HG02759 (cell line): ENCODE results near the gene GPBP1.
"Not testable (repeated sequence)": the region's sequence is repeated elsewhere in the genome, so short reads cannot be mapped to it uniquely, and the experiment has no call there.

ENCODE experiments used
- ATAC-seq: cut with Tn5 transposase; IDR thresholded peaks from one replicate; pipeline ENCODE4 v1.9.1; 2021; ENCODE audit warnings: mild to moderate bottlenecking, moderate library complexity; ENCODE audit not compliant: unreplicated experiment

The GPBP1 gene

DNA sequence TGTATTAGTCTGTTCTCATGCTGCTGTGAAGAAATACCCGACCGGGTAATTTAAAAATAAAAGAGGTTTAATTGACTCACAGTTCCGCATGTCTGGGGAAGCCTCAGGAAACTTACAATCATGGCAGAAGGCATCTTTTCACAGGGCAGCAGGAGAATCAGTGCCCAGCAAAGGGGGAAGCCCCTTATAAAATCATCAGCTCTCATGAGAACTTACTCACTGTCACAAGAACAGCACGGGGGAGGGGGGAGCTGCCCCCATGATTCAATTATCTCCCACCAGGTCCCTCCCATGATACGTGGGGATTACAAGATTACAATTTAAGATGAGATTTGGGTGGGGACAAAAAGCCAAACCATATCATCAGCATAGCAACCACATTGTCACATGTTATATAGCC is 102.5 kb downstream of the GPBP1 start:
- no peak for ATAC-seq

DNA sequence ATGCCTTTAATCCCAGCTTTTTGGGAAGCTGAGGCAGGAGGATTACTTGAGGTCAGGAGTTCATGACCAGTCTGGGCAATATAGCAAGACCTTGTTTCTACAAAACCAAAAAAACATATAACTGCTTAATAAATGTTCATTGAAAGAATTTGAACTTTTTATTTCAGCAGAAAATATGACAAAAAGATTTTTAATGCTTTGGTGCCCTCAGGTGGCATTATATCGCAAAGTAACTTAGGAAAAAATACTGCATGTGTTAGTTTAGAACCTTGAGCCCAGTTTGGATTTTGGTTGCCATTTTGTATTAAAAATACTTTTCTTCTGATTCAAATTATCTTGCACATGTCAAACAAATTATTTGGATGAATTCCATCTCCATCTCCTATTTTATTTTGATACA is 103.2 kb downstream of the GPBP1 start:
- no peak for ATAC-seq

- ATAC-seq, result no peak
Observed at GRCh38 chr5:57280853-57281252, 107.0 kb downstream of the GPBP1 start.

GRCh38 chr5:57285084-57285483 is 111.2 kb downstream of the GPBP1 start:
- not testable (repeated sequence) for ATAC-seq

- ATAC-seq, result no peak
Observed at GRCh38 chr5:57291894-57292293, 118.0 kb downstream of the GPBP1 start.

DNA sequence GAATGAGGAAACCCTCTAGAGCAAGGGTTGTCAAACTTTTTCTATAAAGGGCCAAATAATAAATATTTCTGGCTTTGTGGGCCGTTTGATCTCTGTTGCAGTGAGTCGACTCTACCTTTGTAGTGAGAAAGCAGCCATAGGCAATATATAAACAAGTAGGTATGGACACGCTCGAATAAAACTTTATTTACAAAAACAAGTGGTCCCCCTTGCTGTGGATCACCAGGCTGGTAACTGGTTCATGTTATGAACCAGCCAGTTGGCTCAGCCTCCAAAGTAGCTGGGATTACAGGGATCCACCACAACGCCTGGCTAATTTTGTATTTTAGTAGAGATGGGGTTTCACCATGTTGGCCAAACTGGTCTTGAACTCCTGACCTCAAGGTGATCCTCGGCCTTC is 118.5 kb downstream of the GPBP1 start:
- ATAC-seq, result no peak

GRCh38 chr5:57298295-57298984 is 124.6 kb downstream of the GPBP1 start:
- ATAC-seq, result peak; percentile 68

DNA sequence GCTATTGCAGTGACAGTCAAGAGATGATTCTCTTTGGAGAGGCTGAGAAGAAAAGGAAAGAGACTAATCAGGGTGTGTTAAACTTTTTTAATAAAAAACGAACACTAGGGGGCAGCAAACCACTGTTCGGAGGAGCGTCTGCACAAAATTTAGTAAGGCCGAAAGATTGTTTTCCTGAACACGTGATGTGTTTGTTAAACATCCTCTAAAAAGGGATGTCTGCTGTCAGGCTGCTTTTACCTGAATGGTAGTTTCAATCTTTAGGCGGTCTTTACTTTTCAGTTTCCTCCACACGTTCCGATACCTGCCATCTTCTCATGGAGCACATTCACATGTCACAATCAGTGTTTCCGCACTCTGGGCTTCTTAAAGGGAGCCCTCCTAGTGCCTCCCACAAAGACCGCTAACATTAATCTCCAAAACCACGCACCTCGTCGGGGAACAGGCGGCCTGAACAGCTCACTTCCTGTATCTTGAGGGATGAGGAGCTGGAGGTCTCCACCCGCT is 125.2 kb downstream of the GPBP1 start:
- peak; percentile 51 for ATAC-seq

DNA sequence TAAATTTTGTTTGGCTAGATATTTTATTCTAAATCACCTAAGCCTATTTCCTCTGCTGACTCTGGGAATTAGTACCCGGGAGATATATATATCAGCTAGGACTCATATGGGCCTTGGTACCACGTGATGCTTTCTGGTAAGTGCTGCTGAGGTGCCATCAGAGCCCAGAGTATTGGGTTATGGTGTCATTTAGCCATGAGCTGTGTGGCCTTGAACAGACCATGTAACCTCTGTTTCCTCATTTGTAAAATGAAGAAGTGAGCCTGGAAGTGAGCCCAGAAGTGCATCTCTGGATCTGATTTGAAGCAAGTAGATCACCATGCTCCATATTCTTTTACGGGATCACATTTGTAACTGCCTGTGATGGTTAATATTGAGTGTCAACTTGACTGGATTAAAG is 126.1 kb downstream of the GPBP1 start:
- no peak for ATAC-seq

DNA sequence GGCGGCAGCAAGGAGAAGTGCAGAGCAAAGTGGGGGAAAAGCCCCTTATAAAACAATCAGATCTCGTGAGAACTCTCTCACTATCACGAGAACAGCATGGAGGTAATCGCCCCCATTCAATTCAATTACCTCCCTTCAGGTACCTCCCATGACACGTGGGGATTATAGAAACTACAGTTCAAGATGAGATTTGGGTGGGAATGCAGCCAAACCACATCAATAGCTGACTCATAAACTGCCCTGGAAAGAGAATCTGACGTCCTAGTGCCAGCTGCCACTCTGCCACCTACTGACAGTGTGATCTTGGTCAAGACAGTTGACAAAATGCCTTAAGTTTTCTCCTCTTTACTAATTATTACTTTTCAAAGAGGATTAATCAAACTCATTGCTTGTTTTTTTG is 128.3 kb downstream of the GPBP1 start:
- ATAC-seq, result peak; percentile 48

- ATAC-seq, result no peak
Observed at GRCh38 chr5:57302643-57303042, 128.8 kb downstream of the GPBP1 start.

DNA sequence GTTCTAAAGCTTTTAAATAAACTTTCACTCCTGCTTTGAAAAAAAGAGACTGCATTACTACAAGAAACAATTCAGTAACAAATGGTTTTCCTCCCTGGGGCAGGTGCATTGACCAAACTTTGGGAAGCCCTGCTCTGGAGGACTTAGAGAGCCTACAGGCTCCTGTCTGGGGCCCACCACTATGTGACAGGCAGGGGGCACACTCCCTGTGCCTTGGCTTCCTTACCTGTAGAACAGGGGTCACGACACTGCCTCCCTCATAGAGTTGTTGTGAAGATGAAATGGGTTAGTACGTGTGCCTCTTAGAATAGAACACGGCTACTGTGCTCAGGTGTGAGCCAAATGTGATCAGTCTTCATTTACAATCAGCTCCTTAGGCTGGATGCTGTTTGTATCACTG is 130.1 kb downstream of the GPBP1 start:
- no peak for ATAC-seq

DNA sequence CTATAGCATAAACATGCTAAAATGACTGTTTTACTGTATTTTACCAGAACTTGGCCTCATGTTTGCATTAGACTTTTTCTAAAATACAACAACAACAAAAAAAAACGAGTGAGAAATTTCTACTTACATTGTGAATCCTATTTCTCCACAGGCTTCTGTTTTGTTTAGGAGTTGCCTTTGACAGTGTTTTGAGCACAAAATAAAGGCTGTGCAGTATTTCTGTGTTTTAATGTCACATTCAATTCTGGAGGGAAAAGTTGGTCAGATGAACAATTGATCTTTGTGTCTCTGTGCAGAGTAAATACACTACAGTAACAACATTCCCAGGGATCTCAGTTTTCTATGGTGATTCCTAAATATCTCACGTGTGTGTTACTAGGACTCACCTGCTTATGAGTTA is 131.1 kb downstream of the GPBP1 start:
- ATAC-seq, result no peak

DNA sequence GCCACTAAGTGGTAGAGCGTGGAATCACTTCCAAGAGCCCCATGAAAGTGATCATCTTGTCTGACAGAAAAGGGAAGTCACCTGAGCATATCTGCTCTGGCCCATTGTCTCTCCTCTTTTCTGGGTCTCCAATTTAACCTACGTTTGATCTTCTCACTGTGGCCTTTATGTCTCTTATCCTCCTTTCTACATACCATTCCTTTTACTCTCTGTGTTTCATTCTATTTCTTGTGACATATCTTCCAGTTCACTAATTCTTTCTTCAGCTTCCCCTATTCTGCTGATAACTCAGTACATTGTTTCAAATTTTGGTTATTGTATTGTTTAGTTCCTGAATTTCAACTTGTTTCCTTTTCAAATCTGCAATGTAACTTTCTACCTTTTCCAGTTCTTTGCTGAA is 132.5 kb downstream of the GPBP1 start:
- ATAC-seq, result no peak

- ATAC-seq, result no peak
Observed at GRCh38 chr5:57307516-57307915, 133.7 kb downstream of the GPBP1 start.

DNA sequence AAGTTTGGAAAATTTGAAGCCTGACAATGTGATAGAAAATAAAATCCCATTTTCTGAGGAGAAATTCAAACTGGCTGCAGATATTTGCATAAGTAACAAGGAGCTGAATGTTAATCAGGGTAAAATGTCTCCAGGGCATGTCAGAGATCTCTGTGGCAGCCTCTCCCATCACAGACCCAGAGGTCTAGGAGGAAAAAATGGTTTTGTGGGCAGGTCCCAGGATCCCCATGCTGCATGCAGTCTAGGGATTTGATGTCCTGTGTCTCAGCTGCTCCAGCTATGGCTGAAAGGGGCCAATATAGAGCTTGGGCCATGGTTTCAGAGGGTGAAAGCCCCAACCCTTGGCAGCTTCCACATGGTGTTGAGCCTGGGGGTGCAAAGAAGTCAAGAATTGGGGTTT is 135.2 kb downstream of the GPBP1 start:
- not testable (repeated sequence) for ATAC-seq

- ATAC-seq, result no peak
Observed at GRCh38 chr5:57311251-57311650, 137.4 kb downstream of the GPBP1 start.

DNA sequence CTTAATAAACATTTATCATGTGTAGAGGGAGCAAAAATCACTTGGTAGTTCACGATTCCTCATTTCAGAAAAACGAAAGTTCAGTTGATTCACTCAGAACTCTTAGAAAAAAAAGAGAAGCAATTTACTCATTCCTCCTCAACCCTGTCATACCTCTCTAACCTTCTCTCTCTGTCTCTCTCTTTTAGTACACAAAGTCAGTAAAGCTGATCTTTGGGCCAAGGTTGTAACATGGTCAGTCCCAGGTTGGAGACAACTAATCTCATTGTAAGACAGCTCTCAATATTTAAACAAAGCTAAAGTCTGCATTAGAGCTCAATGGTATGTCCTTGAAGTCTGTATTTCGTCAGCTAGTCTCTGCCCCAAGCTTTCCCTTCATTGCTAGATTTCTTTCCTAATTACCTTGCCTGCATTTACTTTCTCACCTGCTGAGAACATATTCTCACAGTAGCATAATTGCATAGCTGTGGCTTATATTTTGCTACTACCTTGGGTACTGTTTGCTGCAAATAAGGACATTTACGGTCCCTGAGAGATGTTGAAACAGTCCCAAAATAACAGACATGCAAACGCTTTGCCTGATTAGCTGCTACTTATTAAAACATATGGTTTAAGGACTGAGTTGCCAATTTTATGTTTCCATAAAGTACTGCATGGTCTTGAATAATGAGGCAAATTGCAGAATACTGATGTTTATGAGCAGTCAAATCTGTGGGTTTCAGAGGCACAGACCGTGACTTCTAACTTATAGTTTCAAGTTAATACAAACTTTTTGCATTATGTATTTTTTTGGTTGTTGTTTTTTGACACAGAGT is 138.3 kb downstream of the GPBP1 start:
- ATAC-seq, result no peak

DNA sequence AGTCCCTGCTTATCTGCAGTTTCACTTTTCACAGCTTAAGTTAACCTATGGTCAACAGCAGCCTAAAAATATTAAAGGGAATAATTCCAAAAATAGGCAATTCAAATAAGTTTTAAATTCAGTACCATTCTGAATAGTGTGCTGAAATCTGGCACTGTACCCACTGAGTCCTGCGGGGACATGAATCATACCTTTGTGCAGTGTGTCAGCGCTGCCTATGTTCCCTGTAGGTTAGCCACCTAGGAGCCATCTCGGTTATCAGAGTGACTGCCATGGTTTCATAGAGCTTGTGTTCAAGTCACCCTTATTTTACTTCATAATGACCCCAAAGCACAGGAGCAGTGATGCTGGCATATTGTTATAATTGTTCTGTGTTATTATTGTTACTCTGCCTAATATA is 139.9 kb downstream of the GPBP1 start:
- no peak for ATAC-seq
